Thyroid gland (tissue), 4 donors: Measurements from ENCODE around the gene STARD10.

Experiments
- CTCF ChIP-seq, 6 experiments: fragments of 200-600 bp in 3 of 6; fragments of 450-650 bp in 3 of 6; sonication (generic) in 3 of 6; IDR thresholded peaks; one replicate each; pipeline ENCODE4 v1.5.1; 2016 to 2019; ENCODE audit warnings: antibody characterized with exemption in 6 of 6, mild to moderate bottlenecking in 2 of 6, inconsistent platforms in 1 of 6, moderate library complexity in 1 of 6
- POLR2A ChIP-seq, 2 donors: fragments of 450-650 bp; IDR thresholded peaks; one replicate each; pipeline ENCODE4 v1.6.1; 2017; ENCODE audit warnings: antibody characterized with exemption in 2 of 2, mild to moderate bottlenecking in 2 of 2, moderate library complexity in 1 of 2

GRCh38 chr11:72782081-72782920, 11.5 kb downstream of the STARD10 start:
- no peak for TF ChIP-seq CTCF (IDR thresholded peaks at IDR 0.05)
- TF ChIP-seq POLR2A (IDR thresholded peaks at IDR 0.05), result no peak
